ENCODE results near the gene DAD1.
"Not testable (repeated sequence)": the region's sequence is repeated elsewhere in the genome, so short reads cannot be mapped to it uniquely, and the experiment has no call there.

The DAD1 gene

DNA sequence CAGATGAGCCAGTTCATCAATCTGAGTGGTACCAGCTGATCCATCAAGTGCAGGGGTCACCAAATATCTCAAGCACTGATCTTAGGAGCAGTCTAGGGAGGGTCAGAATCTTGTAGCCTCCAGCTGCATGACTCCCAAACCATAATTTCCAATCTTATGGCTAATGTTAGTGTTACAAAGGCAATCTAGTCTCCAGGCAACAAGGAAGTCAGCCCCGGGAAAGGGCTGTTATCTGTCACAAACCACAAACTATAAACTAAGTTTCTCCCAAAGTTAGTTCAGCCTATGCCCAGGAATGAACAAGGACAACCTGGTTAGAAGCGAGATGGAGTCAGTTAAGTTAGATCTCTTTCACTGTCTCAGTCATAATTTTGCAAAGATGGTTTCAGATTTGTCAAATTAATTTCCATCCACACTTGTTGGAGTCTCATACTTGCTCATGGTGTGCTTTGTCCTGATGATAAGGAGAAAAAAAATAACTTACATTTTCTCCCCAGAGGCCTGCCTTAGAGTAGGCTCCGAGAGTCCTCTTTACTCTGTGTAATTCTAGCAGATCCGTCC is 5.2 kb upstream of the DAD1 start:
- TF ChIP-seq, protein P1, sequence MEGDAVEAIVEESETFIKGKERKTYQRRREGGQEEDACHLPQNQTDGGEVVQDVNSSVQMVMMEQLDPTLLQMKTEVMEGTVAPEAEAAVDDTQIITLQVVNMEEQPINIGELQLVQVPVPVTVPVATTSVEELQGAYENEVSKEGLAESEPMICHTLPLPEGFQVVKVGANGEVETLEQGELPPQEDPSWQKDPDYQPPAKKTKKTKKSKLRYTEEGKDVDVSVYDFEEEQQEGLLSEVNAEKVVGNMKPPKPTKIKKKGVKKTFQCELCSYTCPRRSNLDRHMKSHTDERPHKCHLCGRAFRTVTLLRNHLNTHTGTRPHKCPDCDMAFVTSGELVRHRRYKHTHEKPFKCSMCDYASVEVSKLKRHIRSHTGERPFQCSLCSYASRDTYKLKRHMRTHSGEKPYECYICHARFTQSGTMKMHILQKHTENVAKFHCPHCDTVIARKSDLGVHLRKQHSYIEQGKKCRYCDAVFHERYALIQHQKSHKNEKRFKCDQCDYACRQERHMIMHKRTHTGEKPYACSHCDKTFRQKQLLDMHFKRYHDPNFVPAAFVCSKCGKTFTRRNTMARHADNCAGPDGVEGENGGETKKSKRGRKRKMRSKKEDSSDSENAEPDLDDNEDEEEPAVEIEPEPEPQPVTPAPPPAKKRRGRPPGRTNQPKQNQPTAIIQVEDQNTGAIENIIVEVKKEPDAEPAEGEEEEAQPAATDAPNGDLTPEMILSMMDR (conservative IDR thresholded peaks at IDR 0.05; ENCODE audit: low read depth, low read length): no peak
- DNase-seq (ENCODE audit: low read depth): no peak
- H3K4me3 ChIP-seq (ENCODE audit: low read depth, low read length): no peak overlapping the region

DNA sequence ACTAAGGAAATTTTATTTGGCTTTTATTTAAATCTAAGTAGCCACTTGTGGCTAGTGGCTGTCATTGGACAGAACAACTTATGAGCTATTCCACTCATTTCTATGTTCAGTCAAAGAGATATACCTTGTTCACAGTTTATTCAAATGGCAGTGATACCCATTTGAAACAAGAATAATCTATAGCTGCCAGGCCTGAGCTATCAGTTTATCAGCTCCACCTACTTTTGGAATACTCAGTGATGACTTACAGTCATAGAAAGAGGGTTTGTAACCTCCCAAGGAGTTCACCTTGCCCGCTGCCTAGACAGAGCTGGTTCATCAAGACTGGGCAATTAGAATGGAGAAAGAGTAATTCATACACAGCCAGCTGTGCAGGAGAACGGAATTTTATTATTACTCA is 4.6 kb upstream of the DAD1 start:
- H3K4me3 ChIP-seq (ENCODE audit: low read depth, low read length): no peak overlapping the region
- TF ChIP-seq, protein P1 (conservative IDR thresholded peaks at IDR 0.05; ENCODE audit: low read depth, low read length): no peak
- no peak for DNase-seq (ENCODE audit: low read depth)

DNA sequence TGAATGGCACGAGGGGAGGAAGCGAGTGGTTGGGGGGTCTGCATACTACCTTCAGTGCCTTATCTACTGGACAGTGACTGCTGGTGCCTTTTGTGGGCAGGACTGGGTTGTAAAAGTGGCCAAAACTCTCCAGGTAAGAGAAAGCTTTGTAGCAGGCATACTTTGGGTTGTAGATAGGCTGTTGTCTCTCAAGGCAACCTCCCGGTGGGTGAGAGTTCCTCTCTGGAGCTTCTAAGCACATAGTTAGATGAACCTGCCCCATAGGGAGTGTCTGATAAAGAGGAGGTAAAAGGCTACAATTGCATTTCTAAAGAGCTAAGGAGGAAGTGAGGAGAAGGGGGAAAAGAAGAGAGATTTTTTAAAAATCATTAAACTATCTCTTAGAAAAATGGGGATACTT is 4.2 kb upstream of the DAD1 start:
- TF ChIP-seq, protein P1 (conservative IDR thresholded peaks at IDR 0.05; ENCODE audit: low read depth, low read length): no peak
- H3K4me3 ChIP-seq (ENCODE audit: low read depth, low read length): no peak overlapping the region
- no peak for DNase-seq (ENCODE audit: low read depth)

DNA sequence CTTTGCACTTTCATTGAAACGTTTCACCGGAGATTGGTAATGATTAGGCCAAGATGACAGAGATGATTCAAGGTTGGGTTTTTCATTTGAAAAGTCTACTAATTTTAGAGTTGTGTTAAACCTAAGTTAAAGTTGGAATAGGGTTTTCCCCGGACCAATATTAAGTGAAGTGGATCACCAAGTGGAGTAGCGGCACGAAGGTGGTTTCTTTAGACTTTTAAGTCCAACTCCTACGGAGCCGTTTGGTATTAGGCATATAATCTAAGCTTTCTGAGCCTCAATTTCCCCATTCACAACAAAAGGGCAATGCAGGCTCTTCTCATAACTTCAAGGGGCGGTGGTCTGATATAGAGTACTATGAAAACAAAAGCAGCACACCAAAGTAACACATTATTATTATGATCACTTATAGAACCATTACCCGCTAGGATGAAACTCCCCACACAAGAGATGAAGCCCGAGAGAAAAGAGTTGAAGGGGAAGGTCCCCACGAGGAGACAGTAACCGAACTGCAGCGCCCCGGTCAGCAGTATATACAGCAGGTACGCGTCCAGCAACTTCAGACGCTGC is 413 bp downstream of the DAD1 start:
- TF ChIP-seq, protein P1 (conservative IDR thresholded peaks at IDR 0.05; ENCODE audit: low read depth, low read length): no peak
- DNase-seq (ENCODE audit: low read depth): no peak
- H3K4me3 ChIP-seq (ENCODE audit: low read depth, low read length): peak overlapping the region; percentile 93

DNA sequence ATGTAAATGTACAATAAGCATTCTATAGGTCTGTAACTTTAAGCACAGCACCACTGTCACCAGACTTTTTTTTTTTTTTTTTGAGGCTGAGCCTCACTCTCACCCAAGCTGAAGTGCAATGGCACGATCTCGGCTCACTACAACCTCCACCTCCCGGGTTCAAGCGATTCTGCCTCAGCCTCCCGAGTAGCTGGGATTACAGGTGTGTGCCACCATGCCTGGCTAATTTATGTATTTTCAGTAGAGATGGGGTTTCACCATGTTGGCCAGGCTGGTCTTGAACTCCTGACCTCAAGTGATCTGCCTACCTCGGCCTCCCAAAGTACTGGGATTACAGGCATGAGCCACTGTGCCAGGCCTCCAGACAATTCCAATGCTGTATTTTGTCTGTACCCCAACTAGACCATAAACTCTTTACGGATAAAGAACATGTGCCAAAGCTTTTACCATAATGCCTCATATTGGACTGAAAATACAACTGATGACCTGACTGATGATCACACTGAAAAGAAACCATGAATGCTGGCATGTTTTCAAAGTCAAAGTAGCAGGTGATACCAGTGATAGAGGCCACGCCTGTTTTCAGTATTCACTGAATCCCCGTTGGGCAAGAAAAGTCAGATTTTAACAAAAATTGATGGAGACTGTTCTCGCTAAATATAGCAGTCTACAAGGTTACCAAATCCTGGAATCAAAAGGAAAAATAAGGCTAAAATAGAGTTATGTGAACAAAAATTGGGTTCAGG is 1.2 kb downstream of the DAD1 start:
- peak overlapping the region; percentile 93 for H3K4me3 ChIP-seq (ENCODE audit: low read depth, low read length)
- not testable (repeated sequence) for DNase-seq (ENCODE audit: low read depth)

DNA sequence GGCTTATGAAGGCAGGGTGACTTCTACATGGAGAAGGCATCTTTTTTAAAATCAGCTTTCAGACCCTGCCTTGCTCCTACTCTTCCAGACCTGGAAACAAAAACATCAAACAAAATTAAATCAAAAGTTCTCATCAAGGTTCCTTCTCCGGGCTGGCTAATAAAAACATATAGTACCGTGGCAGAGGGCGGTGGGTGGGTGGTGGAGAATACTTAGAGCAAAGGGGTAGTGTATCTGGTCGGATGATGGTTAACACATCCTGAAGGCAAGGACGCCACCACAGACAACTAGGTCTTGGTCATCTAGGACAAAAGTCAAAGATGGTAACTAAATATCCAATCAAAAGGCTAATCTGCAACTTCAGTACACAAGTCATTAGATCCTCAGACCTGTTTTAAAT is 1.8 kb downstream of the DAD1 start:
- DNase-seq (ENCODE audit: low read depth): no peak
- no peak overlapping the region for H3K4me3 ChIP-seq (ENCODE audit: low read depth, low read length)
- TF ChIP-seq, protein P1 (conservative IDR thresholded peaks at IDR 0.05; ENCODE audit: low read depth, low read length): no peak

DNA sequence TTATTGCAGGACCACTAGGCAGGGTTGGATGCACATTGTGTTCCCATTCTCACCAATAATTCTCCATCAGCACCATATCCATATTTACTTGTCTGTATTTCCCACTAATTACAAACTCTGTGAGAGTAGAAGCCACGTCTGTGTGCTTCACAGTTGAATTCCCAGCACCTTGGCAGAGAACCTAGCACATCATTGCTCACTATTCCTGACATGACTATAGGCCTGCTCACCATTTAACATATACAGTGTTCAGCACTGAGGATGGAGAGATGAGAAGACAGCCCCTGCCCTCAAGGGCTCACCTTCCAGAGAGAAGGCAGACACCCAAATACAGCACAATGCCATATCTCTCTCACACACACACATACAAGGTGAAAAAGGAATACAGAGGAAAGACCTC is 5.0 kb downstream of the DAD1 start:
- no peak for DNase-seq (ENCODE audit: low read depth)
- TF ChIP-seq, protein P1 (conservative IDR thresholded peaks at IDR 0.05; ENCODE audit: low read depth, low read length): no peak
- no peak overlapping the region for H3K4me3 ChIP-seq (ENCODE audit: low read depth, low read length)

All from choroid plexus epithelial cell (primary cell).